GM21367 (cell line): ENCODE measurements around the gene KLHDC8B.
"Not testable (repeated sequence)": the region's sequence is repeated elsewhere in the genome, so short reads cannot be mapped to it uniquely, and the experiment has no call there.

Experiments
- ATAC-seq: cut with Tn5 transposase; IDR thresholded peaks from one replicate; pipeline ENCODE4 v1.9.1; 2021; ENCODE audit not compliant: unreplicated experiment

KLHDC8B gene

GRCh38 chr3:49181351-49181750 lies 10.0 kb downstream of the KLHDC8B start:
- ATAC-seq: no peak

- no peak for ATAC-seq
Observed at GRCh38 chr3:49182682-49183081, 11.3 kb downstream of the KLHDC8B start.

- no peak for ATAC-seq
Observed at GRCh38 chr3:49183873-49184272, 12.5 kb downstream of the KLHDC8B start.

DNA sequence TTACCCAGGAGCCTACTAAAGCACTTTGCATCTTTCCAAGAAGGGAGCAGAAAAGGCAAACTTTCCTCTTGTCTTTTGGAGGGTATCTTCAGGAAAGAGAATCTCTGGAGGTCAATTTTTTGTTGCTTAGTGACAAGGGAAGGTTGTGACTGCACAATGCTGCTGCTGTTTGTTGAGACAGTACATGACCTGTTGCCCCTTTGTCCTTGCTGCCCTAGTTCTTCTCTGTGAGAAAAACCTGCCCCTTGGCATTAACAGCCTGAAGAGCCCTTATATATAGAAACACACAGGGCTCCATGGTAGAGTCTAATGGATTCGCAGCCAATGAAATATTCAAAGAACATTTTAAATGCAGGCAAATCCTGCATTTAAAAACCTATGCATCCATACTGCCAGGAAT lies 20.3 kb downstream of the KLHDC8B start:
- no peak for ATAC-seq

GRCh38 chr3:49198161-49198560 lies 26.8 kb downstream of the KLHDC8B start:
- no peak for ATAC-seq

DNA sequence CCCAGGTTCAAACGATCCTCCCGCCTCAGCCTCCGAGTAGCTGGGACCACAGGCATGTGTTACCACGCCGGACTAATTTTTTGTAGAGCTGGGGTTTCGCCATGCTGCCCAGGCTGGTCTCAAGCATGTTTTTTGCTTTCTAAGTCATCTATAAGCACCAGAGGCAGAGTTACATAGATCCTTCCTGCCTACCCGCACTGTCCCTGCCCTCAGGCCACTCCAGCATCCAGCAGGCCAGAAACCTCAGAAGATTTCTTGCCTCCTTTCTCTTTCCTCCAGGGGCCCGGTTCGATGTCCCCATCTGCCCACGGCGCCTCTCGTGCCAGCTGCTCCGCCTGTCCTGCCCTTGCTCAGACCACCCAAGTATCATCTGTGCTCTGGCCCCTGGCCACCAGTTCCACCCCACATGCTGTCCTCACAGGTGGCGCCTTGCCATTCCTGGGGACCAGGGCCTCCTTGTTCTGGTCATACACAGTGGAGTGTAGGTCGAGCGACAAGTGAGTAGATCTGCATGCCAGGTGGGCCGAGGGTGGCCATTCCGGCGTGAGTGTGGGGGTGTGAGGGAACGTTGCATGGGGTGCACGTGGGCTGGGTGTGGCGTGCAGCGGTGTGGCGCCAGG lies 27.3 kb downstream of the KLHDC8B start:
- no peak for ATAC-seq

GRCh38 chr3:49199239-49199899 lies 28.0 kb downstream of the KLHDC8B start:
- no peak for ATAC-seq

DNA sequence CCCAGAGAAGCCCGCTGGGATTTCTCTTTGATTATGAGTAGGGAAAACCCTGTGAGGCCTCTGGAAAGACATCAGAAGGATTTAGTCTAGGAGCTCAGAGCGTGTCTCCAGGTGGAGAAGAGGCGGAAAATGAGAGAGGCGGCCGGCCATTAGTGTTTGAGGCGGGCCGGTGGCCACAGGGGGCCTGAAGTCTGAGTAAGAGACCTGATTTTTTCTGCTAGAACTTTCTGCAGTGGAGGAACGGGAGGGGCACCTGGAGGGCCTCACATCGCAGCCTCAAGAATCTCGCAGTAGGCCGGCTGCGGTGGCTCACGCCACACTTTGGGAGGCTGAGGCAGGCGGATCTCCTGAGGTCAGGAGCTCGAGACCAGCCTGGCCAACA lies 28.5 kb downstream of the KLHDC8B start:
- no peak for ATAC-seq

- ATAC-seq: no peak
Observed at GRCh38 chr3:49213541-49213943, 42.1 kb downstream of the KLHDC8B start.

DNA sequence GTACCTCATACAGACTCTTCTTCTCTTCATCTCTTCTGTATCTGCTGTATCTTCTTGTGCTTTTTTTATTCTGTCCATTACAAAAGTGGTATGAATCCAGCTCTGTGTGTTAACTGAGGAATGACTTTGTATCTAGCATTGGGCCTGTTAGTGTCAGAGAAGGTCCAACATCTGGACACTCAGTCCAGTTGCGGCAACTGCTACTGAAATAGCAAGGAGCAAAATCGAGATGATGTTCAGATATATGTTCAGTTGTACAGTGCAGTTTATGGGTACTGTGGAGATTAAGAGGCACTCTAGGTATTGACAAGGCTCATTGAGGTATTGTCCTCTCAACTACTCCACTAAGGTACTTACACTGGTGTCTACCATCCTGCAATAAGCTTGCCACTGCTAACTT lies 42.6 kb downstream of the KLHDC8B start:
- no peak for ATAC-seq

DNA sequence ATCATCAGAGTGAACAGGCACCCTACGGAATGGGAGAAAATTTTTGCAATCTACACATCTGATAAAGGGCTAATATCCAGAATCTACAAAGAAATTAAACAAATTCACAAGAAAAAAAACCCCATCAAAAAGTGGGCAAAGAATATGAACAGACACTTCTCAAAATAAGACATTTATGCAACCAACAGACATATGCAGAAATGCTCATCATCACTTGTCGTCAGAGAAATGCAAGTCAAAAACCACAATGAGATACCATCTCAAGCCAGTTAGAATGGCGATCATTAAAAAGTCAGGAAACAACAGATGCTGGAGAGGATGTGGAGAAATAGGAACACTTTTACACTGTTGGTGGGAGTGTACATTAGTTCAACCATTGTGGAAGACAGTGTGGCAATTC lies 45.3 kb downstream of the KLHDC8B start:
- ATAC-seq: not testable (repeated sequence)

DNA sequence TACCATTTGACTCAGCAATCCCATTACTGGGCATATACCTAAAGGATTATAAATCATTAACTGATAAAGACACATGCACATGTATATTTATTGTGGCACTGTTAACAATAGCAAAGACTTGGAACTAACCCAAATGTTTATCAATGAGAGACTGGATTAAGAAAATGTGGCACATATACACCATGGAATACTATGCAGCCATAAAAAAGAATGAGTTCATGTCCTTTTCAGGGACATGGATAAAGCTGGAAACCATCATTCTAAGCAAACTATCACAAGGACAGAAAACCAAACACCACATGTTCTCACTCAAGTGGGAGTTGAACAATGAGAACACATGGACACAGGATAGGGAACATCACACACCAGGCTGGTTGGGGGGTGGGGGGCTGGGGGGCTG lies 45.7 kb downstream of the KLHDC8B start:
- ATAC-seq: not testable (repeated sequence)

GRCh38 chr3:49217688-49218470 lies 46.5 kb downstream of the KLHDC8B start:
- no peak for ATAC-seq

DNA sequence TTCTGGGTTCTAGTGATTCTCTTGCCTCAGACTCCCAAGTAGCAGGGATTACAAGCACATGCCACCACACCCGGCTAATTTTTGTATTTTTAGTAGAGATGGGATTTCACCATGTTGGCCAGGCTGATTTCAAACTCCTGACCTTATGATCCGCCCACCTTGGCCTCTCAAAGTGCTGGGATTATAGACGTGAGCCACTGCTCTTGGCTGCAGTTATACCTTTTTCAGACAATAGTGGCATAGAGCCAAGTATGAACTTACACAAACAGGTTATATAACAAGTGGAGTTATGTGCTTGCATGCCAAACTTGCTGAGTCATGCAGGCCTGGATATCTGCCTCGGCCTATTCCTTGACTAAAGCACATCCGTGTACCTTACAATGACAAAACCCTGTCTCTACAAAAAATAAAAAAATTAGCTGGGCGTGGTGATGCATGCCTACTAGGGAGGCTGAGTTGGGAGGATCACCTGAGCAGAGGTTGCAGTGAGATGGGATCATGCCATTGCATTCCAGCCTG lies 47.1 kb downstream of the KLHDC8B start:
- not testable (repeated sequence) for ATAC-seq

- ATAC-seq: no peak
Observed at GRCh38 chr3:49219132-49219531, 47.7 kb downstream of the KLHDC8B start.

DNA sequence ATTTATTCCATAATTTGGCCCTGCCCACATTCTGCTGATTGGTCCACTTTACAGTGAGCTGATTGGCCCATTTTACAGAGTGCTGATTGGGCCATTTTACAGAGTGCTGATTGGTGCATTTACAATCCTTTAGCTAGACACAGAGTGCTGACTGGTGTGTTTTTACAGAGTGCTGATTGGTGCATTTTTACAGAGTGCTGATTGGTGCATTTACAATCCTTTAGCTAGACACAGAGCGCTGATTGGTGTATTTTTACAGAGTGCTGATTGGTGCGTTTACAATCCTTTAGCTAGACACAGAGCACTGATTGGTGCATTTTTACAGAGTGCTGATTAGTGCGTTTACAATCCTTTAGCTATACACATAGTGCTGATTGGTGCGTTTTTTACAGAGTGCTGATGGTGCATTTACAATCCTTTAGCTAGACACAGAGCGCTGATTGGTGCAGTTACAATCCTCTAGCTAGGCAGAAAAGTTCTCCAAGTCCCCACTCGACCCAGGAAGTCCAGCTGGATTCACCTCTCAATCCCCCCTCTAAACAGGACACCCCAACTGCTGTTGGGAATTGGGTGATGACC lies 49.7 kb downstream of the KLHDC8B start:
- ATAC-seq: not testable (repeated sequence)

DNA sequence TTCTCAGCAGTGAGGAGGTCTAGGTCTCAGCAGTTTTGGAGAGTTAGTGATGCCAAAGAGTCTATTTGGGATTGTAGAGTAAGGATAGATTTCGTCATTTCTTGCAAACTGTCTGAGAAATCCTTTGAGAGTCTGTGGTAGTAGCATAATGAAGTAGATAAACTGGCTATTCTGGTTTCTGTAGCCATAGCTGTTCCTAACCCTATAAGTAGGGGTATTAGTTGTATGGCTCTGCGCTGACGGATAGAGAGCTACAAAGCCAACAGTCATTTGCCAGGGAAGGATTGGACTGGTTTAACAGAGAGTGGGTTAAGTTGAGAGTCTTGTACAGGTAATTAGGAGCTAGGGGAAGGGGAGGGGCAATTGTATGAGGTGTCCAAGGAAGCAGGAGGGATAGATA lies 50.6 kb downstream of the KLHDC8B start:
- no peak for ATAC-seq
